NCI-H2081 treated with DMSO at 0.1 percent for 48 hours (cell line): ENCODE results near the gene IRF2BP2.
A peak's percentile ranks its signal among the peaks of the same experiment; 100 is the strongest.

Experiments
- DNase-seq: peaks from one replicate; lab custom pipeline; 2025; lab: John Stamatoyannopoulos, UW

The IRF2BP2 gene

DNA sequence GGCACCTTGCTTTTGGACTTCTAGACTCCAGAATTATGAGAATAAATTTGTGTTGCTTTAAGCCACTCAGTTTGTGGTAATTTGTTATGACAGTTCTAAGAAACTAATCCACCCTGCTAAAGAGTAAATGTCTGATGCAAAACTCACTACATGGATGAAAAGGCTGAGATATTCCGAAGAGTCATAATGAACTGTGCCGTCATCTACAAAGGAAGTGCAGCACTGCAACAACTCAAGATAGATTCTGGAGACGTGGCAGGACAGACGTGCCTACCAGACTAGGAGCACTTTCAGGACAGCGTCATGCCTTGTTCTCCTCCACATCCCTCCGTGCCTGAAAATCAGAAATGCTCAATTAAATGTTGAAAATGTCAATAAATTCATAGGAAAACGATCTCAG lies 24.4 kb upstream of the IRF2BP2 start:
- no peak for DNase-seq

DNA sequence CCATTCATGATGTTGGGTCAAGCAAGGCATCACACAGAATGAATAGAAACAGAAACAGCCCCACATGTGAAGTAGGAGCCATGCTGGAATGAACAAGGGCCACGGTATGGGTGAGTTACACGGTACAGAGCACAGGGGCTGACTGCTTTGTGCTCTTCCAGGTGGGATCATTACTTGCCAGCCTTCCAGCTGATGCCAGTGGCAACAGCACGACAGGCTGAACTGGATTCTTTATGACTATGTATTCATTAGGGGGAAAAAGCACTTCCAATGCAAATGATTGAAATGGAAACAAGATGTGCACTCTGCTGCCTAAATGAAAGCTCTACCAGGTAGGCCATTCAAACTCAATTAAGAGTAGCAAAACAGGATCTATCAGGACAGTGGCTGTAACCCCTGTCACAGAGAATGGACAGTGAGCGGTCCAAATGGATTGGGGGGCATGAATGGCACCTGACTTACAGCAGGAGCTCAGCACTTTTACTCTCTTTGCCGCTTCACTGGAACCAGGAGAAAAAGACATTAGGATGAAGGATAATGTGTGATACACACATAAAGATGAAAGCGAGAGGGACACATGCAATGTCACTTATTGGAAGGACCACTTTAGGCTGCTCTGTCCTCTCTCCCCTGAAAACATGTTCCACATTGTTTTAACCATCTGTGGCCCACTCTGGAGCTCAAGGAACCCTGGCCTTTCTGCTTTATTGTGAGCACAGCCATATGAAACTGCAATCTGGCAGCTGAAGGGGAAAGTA lies 23.4 kb upstream of the IRF2BP2 start:
- DNase-seq, result no peak

- DNase-seq, result no peak
Measured at GRCh38 chr1:234632225-234632624, 22.2 kb upstream of the IRF2BP2 start.

DNA sequence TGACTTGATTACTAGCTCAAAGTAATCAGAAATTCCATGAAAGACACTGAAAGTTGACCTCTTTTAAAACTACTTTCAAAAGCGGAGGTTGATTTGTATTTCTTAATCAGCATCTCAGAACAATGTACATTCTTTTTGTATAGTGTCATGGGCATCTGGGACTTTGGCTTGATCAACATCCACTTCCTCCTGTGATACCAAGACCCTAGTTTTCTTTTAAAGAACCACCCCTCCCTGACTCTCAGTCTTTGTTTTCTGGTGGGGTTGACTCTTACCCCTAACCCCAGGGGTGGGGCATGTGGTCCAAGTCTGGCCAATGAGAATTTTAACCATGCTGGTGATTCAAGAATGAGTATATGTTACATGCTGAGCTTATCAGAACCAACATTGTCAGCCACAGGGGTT lies 21.7 kb upstream of the IRF2BP2 start:
- no peak for DNase-seq

GRCh38 chr1:234629026-234629425 lies 19.0 kb upstream of the IRF2BP2 start:
- DNase-seq, result no peak

DNA sequence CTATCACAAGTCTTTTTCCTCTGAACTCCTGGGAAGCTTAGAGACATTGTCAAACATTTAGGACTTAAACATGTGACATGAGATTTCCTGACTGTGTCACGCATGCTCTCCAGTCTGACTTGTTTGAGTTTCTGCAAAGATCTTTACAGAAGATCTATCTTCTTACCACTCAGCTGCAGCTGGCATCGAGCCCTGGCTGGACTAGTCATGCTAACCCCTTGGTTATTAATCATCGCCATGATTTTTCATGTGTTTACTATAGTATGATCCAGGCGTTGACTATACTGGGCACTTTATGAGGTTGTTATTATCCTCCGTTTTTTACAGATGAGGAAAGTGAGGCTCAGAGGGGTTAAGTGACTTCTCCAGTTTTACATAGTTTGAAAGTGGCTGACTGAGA lies 18.1 kb upstream of the IRF2BP2 start:
- no peak for DNase-seq

- no peak for DNase-seq
Measured at GRCh38 chr1:234627009-234627950, 17.3 kb upstream of the IRF2BP2 start.

DNA sequence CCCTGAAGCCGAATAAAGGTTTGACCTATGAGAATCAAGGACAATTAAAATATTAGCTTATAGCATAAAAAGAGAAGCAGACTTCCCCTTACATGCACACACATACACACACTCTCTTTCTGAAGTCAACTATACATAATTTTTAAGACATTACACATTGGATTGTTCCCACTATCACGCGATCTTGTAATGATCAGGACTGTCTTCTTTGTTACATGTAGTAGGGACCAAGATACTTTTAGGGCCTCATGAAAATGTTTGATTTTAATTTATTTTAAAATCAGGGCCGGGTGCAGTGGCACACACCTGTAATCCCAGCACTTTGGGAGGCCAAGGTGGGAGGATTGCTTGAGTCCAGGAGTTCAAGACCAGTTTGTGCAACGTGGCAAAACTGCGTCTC lies 16.4 kb upstream of the IRF2BP2 start:
- no peak for DNase-seq

DNA sequence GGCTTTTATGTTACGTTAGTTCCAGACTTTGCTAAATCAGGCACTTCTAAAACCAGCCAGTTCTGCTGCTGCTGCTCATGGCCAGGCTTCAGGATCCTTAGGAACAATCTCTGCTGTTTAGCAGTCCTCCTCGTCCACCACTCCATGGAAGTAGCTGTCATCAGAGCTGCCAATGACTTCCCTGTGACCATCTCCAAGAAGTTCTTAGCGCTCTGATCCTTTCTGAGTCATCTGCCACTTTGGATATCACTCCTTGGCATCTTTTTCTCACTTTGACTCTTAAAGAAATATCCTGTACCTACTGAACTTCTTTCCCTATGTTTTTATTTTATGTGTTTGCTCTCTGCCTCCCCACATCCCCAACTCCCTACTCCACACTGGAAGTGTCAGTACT lies 14.7 kb upstream of the IRF2BP2 start:
- no peak for DNase-seq

DNA sequence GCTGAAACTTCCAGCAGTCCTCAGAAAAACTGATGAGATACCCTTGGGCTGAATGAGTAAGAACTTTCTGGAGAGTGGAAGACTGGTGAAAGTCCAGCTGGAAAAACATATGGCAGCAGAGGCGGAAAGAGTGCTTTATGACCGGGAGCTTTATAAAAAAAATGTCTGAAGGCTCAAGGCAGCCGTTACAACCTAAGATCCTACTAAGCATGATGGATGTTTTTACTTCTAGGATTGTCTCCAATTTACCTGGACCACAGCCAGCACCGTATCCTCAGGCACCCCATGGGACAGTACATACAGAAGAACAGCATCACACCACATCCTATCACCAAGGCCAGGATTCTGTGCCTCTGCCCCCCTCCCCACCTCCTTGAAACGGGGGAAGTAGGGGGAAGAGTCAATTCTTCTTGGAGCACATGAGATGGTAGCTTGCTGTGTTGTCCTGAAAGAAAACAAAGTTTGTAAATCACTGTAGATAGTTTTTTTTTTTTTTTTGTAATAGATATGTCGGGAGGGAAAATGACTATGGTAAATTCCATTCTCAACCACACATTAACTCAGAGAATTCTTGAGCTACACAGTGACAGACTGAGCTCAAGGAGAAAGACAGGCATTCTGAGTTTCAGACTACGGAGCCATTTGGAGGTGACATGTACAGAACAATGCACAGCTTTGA lies 11.8 kb upstream of the IRF2BP2 start:
- DNase-seq, result no peak

- DNase-seq, result no peak
Measured at GRCh38 chr1:234621127-234621468, 11.1 kb upstream of the IRF2BP2 start.

GRCh38 chr1:234620272-234621126 lies 10.5 kb upstream of the IRF2BP2 start:
- peak; percentile 59 for DNase-seq

GRCh38 chr1:234619794-234620247 lies 9.8 kb upstream of the IRF2BP2 start:
- DNase-seq, result peak; percentile 98

DNA sequence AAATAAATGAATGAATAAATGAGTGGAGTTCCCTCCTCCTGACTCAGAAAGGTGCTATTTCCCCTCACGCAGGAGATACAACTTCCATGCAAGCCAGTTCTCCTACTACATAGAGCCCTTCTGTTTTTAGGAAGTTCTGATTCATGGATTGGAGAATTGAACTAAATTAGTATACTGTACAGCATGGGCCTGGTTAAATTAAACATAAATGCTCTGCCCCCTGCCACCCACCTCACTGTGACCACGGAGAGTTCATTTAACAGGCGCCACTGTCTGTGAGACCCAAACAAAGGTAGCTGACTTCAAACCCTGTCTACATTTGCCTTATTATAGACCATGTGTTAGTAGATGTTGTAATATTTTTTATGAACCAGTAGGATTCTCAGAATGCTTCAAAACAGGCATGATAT lies 9.1 kb upstream of the IRF2BP2 start:
- peak; percentile 66 for DNase-seq

GRCh38 chr1:234618737-234619049 lies 8.7 kb upstream of the IRF2BP2 start:
- no peak for DNase-seq

GRCh38 chr1:234617986-234618736 lies 8.2 kb upstream of the IRF2BP2 start:
- DNase-seq, result no peak

GRCh38 chr1:234617131-234617985 lies 7.4 kb upstream of the IRF2BP2 start:
- no peak for DNase-seq

DNA sequence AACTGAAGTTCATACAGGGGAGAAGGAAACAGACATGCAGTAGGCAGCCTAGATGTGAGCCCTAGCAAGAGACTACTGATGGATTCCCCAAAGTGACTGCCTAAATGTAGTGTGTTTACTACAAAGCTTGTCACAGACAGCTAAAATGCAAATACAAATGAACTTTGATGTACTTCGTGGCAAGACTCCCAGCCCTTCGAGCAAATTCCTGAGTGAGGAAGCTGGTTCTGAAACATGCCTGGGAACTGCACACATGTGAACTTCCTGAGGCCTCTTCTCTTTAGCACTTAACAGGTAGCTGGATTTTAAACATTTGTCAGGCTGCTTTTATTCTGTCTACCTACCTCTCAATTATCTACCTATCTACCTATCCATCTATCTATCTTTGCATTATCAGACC lies 6.7 kb upstream of the IRF2BP2 start:
- no peak for DNase-seq

DNA sequence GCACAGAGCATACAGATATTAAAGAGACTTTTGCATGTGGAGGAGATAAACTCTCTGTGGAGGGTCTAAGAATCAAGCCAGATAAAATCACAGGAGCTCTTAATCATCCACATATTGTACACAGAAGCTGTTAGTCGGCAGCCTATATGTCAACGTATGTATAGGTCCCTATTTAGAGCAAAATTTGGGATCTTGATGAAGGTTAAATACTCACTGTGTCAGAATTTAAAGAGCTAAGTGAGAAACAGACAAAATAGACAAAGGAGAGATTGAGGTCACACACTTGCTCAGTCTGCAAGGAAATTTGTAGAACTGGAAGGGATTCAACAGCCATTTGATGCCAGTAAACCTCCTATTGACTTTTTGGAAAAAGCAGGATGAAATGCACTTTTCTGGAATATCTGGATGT lies 4.1 kb upstream of the IRF2BP2 start:
- no peak for DNase-seq
